Natural killer cell (primary cell): Measurements from ENCODE around the gene ASMTL. TPM values are rescaled to one million over a fixed set of nuclear protein-coding genes. Genes with fewer than 3 reads are reported as not detected.
A peak's percentile ranks its signal among the peaks of the same experiment; 100 is the strongest.
"Not testable (repeated sequence)": the region's sequence is repeated elsewhere in the genome, so short reads cannot be mapped to it uniquely, and the experiment has no call there.

Experiments
- ATAC-seq, 3 donors: fragments of 150-1000 bp in 2 of 3; fragments of 200-7000 bp in 1 of 3; cut with Tn5 transposase; 1 replicate in 1 of 3; 2 replicates in 2 of 3; pipeline ENCODE4 v1.10.0; 2021; ENCODE audit warnings: mild to moderate bottlenecking in 2 of 3, moderate library complexity in 2 of 3
- DNase-seq, 2 donors: peaks; one replicate each; pipeline versions ENCODE4 v3.0.0 to v3.0.0-alpha.2; 2013 to 2021; ENCODE audit warnings: mixed read lengths in 1 of 2
- H3K27ac ChIP-seq: one replicate; pipeline ENCODE4 v1.5.1; 2013; ENCODE audit warnings: mild to moderate bottlenecking, low read length
- H3K27me3 ChIP-seq: one replicate; pipeline ENCODE4 v1.6.1; 2013; ENCODE audit warnings: low read length; ENCODE audit not compliant: control insufficient read depth, insufficient read depth
- H3K36me3 ChIP-seq: one replicate; pipeline ENCODE4 v1.6.1; 2013; ENCODE audit warnings: low read length; ENCODE audit not compliant: control insufficient read depth, insufficient read depth
- H3K4me1 ChIP-seq: one replicate; pipeline ENCODE4 v1.6.1; 2013; ENCODE audit warnings: low read length; ENCODE audit not compliant: control insufficient read depth, insufficient read depth
- H3K4me3 ChIP-seq: one replicate; pipeline ENCODE4 v1.5.1; 2013; ENCODE audit warnings: low read length
- H3K9me3 ChIP-seq: one replicate; pipeline ENCODE4 v1.6.1; 2013; ENCODE audit warnings: low read length; ENCODE audit not compliant: control insufficient read depth, insufficient read depth
- H3K27ac Mint-ChIP-seq, 2 donors: one replicate each; pipeline ENCODE4 v1.8.0; 2022; ENCODE audit warnings: mild to moderate bottlenecking in 2 of 2, mixed read lengths in 2 of 2, moderate library complexity in 1 of 2
- H3K27me3 Mint-ChIP-seq, 2 donors: one replicate each; pipeline ENCODE4 v1.8.0; 2022; ENCODE audit warnings: low read depth in 2 of 2, mixed read lengths in 2 of 2
- H3K36me3 Mint-ChIP-seq: one replicate; pipeline ENCODE4 v1.8.0; 2022; ENCODE audit warnings: mixed read lengths
- H3K4me1 Mint-ChIP-seq, 2 donors: one replicate each; pipeline ENCODE4 v1.8.0; 2022; ENCODE audit warnings: mixed read lengths in 2 of 2
- H3K4me3 Mint-ChIP-seq: one replicate; pipeline ENCODE4 v1.8.0; 2022; ENCODE audit warnings: mild to moderate bottlenecking, moderate library complexity, mixed read lengths
- H3K9me3 Mint-ChIP-seq, 2 donors: one replicate each; pipeline ENCODE4 v1.8.0; 2022; ENCODE audit warnings: mixed read lengths in 2 of 2
- CTCF ChIP-seq: fragments of 200-600 bp; IDR thresholded peaks from one replicate; pipeline ENCODE4 v1.8.0; 2022; ENCODE audit warnings: antibody characterized with exemption
- WGBS: methylation state at CpG from one replicate; pipeline ENCODE4 v1.1.7; 2013; ENCODE audit warnings: missing lambda C conversion rate; ENCODE audit not compliant: insufficient coverage; 5-methylcytosine and 5-hydroxymethylcytosine counted together
- intact Hi-C: fragments of 100-400 bp; cut with micrococcal nuclease; formaldehyde crosslinking; loops from one replicate; pipeline ENCODE4 v1.14.2; 2022
- total RNA-seq, 4 donors: library from RNA; stranded (reverse); fragments of 120-200 nt in 1 of 4; gene quantifications; one replicate each; pipeline versions ENCODE4 v1.2.3 to v1.2.4, GENCODE V29; 2013 to 2022

Gene ASMTL
- total RNA-seq, 3 donors from 2014 or later (not counting 1 experiment from before 2014, with no cell fraction given), result 58.5 to 80.3 (median 66.1) TPM

DNA sequence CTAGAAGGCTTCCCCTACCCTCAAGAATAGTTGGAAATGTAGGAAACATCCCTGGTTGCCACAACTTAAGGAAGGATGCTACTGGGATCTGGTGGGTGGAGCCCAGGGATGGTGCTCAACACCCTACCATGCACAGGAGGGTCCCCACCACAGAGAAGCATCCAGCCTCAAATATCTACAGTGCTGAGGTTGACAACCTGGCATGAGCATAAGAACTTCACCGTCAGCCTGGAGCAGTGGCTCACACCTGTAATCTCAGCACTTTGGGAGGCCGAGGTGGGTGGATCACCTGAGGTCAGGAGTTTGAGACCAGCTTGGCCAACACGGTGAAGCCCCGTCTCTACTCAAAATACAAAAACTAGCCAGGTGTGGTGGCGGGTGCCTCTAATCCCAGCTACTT is 24.0 kb upstream of the ASMTL start:
- no peaks in the 10 kb centered on the region for H3K27me3 Mint-ChIP-seq
- H3K27me3 ChIP-seq, result no peaks in the 10 kb centered on the region
- peaks cover 10% of the 10 kb centered on the region for H3K36me3 ChIP-seq
- peaks cover 62 to 76% of the 10 kb centered on the region in 2 donors for H3K4me1 Mint-ChIP-seq
- H3K27ac Mint-ChIP-seq, result peak overlapping the region; percentile 98 to 99
- ATAC-seq, result no peak
- peaks cover 14% of the 10 kb centered on the region for H3K36me3 Mint-ChIP-seq
- TF ChIP-seq CTCF, result no peak
- intact Hi-C loops, result no loop called here
- no peak overlapping the region for H3K4me3 Mint-ChIP-seq
- H3K27ac ChIP-seq, result no peak overlapping the region
- H3K4me1 ChIP-seq, result peaks cover 64% of the 10 kb centered on the region
- peak in 1 of 2 donors; percentile 2 for DNase-seq
- 97% methylated on average over 5 of the region's 5 CpGs for WGBS
- H3K4me3 ChIP-seq, result no peak overlapping the region
- peaks cover 8 to 27% of the 10 kb centered on the region in 2 donors for H3K9me3 Mint-ChIP-seq
- no peaks in the 10 kb centered on the region for H3K9me3 ChIP-seq

DNA sequence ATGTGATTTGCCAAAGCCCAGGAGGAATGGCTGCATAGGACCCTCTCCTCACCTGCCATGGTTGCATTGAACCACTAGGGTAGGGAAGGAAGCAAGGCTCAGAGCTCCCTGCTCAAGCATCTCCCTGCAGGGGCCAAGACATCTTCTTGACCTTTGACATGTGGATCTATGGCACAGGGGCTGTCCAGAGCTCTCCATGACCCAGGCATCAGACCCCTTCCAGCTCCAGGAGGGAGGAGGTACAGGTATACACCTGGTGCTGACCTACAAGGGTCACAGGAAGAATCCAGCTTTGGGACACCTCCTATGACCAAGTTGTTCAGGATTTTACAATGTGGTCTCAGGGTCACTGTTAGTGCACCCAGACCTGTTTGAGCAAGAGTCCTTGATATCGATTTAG is 23.2 kb upstream of the ASMTL start:
- peaks cover 64% of the 10 kb centered on the region for H3K4me1 ChIP-seq
- WGBS, result 100% methylated on average over 1 of the region's 1 CpG
- DNase-seq (peak in 1 of 2 donors; percentile 4), ATAC-seq (no peak)
- intact Hi-C loops, result no loop called here
- no peaks in the 10 kb centered on the region for H3K27me3 ChIP-seq
- no peak overlapping the region for H3K4me3 Mint-ChIP-seq
- no peak for TF ChIP-seq CTCF
- H3K9me3 ChIP-seq, result no peaks in the 10 kb centered on the region
- H3K9me3 Mint-ChIP-seq, result peaks cover 8 to 27% of the 10 kb centered on the region in 2 donors
- H3K27ac Mint-ChIP-seq, result peak overlapping the region; percentile 98 to 99
- no peaks in the 10 kb centered on the region for H3K27me3 Mint-ChIP-seq
- peaks cover 61 to 80% of the 10 kb centered on the region in 2 donors for H3K4me1 Mint-ChIP-seq
- no peak overlapping the region for H3K4me3 ChIP-seq
- H3K27ac ChIP-seq, result no peak overlapping the region
- peaks cover 10% of the 10 kb centered on the region for H3K36me3 ChIP-seq
- peaks cover 15% of the 10 kb centered on the region for H3K36me3 Mint-ChIP-seq

GRCh38 chrX:1475481-1475880 is 22.8 kb upstream of the ASMTL start:
- 100% methylated on average over 1 of the region's 4 CpGs for WGBS
- intact Hi-C loops, result no loop called here
- Histone ChIP-seq H3K4me1 (peaks cover 64% of the 10 kb centered on the region), H3K36me3 (peaks cover 10% of the 10 kb centered on the region), H3K27me3 (no peaks in the 10 kb centered on the region), H3K27ac (no peak overlapping the region), H3K4me3 (no peak overlapping the region), H3K9me3 (no peaks in the 10 kb centered on the region)
- DNase-seq (no peak), ATAC-seq (peak in 1 of 3 donors; percentile 30)
- H3K27me3 Mint-ChIP-seq, result no peaks in the 10 kb centered on the region
- H3K27ac Mint-ChIP-seq, result peak overlapping the region; percentile 90 to 99
- H3K9me3 Mint-ChIP-seq, result peaks cover 8 to 27% of the 10 kb centered on the region in 2 donors
- peaks cover 15% of the 10 kb centered on the region for H3K36me3 Mint-ChIP-seq
- H3K4me3 Mint-ChIP-seq, result peak overlapping the region; percentile 1
- no peak for TF ChIP-seq CTCF
- H3K4me1 Mint-ChIP-seq, result peaks cover 59 to 84% of the 10 kb centered on the region in 2 donors

DNA sequence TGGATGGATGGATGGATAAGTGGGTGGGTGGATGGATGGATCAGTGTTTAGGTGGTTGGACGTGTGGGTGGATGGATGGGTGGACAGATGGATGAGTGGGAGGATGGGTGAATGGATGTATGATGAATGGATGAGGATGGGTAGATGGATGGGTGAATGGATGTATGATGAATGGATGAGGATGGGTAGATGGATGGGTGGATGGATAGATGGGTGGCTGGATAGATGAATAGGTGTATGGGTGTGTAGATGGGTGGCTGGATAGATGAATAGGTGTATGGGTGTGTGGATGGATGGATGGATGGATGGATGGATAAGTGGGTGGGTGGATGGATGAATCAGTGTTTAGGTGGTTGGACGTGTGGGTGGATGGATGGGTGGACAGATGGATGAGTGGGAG is 21.9 kb upstream of the ASMTL start:
- 97% methylated on average over 2 of the region's 2 CpGs for WGBS
- H3K9me3 ChIP-seq, H3K36me3 ChIP-seq, H3K4me3 ChIP-seq, ATAC-seq, DNase-seq, H3K27me3 ChIP-seq, H3K27me3 Mint-ChIP-seq, intact Hi-C loops, H3K27ac ChIP-seq: not testable (repeated sequence)
- peaks cover 15% of the 10 kb centered on the region for H3K36me3 Mint-ChIP-seq
- peaks cover 67% of the 10 kb centered on the region for H3K4me1 ChIP-seq
- H3K9me3 Mint-ChIP-seq, result peaks cover 8 to 27% of the 10 kb centered on the region in 2 donors
- peaks cover 57 to 84% of the 10 kb centered on the region in 2 donors for H3K4me1 Mint-ChIP-seq
- H3K27ac Mint-ChIP-seq, result peak overlapping the region in 1 of 2 donors; percentile 90
- peak overlapping the region; percentile 4 for H3K4me3 Mint-ChIP-seq
